GM19438 (cell line): Measurements from ENCODE around the gene RRBP1.

Experiments used
- ATAC-seq: cut with Tn5 transposase; IDR thresholded peaks from one replicate; pipeline ENCODE4 v1.9.1; 2021; ENCODE audit warnings: low read depth; ENCODE audit not compliant: unreplicated experiment

Gene RRBP1

DNA sequence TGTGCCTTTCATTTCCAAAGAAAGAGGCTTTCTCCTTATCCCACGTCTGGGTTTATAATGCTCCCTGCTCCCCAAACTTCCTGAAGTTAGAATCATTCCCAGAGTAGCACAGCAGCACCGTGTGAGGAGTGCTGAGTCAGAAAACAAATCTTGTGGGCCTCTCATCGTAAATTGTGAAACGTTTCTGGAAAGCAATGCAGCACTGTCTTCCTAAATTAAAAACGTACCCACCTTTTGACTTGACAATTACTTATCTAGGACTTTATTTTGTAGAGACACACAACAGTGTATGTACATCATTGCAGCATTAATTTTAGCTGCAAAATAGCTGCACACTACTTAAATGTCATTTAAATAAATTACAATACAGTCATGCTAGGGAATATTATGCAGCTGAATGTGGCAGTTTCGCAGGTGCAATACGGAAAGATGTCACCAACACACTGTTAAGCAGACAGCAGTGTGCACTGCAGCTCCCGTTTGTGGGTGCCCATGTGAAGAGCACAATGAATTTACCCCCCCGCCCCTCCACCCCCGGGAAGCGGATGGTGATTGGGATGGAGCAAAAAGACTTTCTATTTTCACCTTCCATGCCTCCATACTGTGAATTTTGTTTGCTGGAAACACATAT, 30.8 kb downstream of the RRBP1 start:
- no peak for ATAC-seq

DNA sequence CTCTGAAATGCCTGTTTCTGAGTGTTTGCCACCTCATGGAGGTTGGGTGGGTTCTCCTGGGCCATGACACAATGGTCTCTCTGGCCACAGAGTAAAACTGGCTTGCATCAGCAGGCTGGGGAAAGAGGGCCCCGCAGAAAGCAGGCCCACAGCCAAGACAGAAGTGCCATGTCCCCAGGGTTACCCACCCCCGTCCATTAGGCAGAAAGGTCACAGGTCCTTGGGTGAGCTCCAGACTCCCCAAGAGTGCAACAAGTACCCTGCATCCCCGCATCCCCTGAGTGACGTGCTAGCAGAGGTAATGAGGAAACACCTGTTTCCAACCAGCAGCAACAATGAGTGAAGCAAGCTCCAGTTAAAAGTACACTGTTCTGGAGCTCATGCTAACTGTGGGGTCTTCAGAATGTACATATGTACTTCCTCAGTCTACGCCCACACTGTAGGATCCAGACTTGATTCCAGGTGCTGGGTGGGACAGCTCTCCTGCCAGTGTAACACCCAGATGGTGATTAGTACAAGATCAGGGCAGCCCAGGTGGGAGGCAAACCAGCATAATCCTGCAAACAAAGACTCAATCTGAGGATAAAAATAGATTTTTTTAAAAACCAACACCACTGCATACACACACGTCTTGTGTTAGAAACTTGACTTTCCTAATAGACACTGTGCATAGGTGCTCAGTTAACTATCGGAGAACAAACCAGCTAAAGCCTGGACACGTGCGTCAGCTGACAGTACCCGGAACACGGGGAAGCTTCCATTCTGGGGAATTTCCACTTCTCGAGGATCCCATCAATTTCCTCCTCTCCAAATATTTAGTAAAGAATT, 31.5 kb downstream of the RRBP1 start:
- ATAC-seq, result no peak

DNA sequence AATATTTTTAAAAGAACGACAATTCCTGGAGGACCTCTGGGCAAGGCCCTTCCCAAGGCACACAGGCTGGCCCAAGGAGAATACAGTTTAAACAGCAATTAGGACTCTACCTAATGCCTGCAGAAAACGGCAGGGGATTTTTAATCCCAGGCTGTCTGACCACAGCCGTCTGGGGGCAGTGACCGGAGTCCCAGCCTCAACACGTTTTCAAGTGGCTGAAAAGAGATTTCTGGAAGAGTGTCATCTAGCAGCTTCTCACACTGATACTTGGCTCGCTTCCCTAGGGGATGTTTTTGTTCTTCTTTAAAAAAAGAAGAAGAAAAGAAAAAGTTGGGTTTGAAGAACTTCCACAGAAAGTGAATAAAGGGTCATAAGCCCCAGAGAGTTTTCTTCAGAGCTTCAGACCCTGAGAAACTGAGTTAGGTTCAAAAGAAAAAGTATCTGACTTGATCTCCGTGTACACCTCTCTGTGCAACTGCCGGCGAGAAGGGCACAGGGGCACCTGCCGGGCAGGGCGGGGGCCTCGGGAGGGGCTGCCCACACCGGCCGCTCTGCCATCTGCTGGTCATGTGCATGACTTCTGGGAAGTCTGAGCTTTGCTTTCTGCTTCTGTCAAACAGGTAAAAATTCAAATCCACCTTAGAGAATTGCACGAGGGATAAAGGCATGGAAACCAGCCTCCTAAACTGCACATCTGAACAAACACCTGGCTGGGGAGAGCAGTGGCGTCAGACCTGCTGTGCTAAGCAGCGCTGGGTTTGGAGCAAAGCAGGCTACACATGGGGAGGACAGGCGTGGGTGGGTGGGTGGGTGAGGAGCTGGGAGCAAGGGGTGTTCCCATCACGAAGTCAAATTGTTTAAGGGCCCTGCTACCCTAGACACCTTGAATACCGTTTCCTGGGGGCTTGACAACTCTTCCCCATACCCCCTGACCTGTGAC, 33.0 kb downstream of the RRBP1 start:
- ATAC-seq, result no peak

DNA sequence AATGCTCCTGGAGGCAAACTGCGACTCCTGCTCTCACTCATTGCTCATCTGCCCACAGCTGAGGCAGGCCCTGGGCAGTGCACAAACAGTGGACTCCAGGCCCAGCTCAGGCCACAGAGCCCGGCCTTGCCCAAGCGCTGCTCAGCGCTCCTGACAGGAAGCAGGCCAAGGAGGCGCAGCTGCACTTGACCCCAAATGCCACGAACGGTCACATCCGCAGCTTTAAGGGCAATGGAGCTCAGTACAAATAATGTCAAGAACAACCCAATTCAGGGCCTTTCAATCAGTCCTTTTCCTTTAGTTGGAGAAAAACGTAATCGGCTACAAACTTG, 33.8 kb downstream of the RRBP1 start:
- ATAC-seq, result no peak

DNA sequence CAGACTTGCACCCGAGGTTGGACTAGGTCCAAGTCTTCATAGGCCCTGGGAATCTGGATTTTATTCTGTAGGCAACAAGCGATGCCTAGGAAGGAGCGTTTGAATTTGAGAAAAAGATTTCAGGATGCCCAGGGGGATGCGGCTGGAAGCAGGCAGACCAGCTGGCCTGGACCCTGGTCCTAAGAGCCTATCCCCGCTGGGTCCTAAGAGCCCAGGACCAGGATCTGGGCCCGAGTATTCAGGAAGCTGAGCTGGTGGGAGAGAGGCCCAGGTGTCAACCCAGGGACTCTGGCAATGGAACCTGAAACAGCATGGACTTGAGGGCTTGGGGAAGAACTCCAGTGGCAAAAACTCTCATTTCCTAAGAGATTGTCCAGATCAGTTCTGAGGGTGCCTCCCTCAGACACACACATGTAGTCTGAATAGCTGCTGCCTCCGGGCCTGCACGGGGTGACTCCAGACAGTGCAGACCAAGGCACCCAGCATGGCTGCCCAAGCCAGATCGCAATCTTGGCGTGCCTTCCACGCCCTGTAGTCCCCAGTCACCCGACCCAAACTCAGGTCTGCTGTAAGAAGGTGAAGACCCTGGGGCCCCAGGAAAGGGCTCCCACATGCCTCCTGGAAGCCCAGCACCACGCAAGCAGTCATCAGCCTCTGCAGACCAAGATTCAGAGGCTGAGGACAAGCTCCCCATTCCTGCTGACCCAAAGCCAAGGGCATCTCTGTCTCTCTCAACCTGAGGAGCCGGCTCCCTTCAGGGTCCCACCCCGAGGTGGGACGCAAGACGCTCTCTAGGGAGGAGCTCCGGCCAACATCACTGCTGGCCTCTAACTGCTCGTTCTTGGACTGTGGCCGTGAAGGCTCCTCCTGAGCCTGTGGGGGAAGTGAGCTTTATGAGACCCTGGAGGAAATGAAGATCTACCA, 34.4 kb downstream of the RRBP1 start:
- no peak for ATAC-seq

DNA sequence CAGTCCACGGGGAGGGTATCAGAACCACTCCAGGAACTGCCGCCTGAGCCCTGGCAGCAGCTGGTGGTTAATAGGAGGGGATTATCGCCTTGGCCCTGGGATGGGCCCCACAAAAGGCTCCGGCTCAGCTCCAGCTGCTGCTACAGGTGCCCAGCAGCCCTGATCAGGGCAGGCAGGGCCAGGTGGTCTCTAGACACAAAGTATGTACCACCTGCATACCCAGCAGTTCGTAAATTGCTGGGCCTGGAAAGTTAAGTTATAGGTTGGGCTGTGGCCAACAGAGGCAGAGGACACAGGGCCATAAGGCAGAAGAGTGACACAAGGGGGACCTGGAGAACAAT, 35.1 kb downstream of the RRBP1 start:
- no peak for ATAC-seq

DNA sequence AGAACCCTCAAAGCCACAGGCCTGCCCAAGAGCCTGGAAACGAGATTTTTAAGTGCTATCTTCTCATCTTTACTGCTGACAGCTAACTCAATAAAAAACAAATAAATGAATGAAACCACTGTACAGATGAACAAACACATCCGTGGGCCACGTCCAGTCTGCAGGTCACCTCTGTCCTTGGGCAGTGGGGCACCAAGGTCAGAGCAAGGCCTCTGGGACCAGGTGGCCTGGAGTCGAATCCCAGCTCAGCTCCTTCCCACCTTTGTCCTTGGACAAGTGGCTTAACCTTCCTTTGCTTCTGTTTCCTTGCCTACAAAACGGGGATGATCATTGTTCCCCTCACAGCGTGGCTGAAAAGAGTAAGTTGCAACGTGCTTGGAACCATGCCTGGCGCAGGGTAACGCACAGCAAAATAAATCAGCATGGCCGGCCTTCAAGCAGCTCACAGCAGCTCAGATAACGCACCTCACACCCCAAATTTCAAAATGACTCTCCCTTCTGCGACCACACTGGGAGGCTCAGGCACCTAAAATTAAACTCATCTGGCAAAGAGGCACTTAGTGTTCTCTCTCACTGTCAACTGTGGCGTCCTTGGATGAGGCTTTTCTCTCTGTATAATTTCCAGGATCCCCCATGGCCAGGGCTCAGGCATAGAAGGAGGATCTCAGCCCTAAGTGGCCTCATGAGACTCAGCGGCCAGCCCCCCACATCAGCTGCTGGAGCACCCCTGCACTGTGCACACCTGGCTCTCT, 35.7 kb downstream of the RRBP1 start:
- no peak for ATAC-seq

DNA sequence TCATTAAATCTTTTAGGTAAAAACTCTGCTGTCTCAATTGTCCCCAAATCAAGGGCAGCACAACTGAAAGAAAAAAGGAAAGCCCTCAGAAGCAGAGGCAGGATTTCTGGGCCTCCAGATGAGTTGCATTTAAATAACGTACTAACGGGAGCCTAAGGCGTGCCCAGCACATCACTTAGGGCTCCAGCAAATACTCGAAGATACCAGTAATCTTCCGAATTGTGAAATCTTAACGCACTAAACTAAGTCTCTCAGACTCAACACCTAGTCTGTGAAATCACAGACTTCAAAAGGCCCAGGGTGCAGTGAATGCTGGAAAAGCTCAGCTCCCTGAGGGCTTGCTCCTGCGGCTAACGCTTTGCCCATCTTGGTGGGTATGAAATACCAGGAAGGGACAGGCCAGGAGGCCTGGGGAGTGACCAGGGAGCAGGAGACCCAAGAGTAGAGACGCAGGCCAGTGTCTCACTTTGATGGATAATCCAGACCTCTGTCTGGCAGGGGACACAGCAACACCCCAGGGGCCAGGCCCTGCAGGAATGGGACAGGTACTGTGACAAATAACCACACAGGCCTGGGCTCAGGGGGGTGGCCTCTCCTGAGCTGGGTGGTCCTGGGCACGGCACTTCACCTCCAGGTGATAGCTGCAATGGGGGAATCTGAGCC, 36.4 kb downstream of the RRBP1 start:
- ATAC-seq, result no peak

DNA sequence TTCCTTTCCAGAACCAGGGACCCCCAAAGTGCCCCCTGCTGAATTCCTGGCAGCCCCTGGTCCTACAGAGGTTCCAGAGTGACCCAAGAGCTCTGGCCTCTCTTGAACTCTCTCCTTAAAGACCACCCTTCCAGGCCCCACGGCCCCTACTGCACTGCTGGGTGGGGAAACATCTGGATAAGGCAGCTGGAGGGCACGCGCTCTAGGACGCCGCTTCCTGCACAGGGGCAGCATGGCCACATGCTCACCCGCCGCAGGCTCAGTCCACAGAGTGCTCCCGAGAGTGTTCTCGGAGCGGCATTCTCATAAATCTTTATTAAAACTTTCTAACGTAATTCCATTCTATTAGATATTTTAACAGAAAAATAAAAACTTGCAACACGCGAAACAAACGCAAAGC, 37.0 kb downstream of the RRBP1 start:
- ATAC-seq, result no peak

DNA sequence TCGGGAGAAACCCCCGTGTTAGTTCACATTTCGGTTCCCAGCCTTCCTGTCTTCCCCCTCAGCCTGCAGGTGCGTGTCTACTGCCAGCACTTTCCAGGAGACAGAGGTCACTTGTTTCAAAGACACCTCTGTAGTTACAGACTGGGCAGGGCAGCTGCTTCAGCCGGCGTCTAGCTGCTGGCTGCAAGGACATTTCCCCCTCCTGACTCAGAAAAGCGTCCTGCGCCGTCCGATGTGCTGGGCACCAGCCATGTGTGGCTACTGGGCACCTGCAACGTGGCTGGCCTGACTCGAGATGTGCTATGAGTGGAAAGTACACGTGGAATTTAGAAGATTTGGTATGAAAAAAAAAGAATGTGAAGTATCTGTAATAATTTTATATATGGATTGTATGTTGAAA, 37.6 kb downstream of the RRBP1 start:
- ATAC-seq, result no peak

DNA sequence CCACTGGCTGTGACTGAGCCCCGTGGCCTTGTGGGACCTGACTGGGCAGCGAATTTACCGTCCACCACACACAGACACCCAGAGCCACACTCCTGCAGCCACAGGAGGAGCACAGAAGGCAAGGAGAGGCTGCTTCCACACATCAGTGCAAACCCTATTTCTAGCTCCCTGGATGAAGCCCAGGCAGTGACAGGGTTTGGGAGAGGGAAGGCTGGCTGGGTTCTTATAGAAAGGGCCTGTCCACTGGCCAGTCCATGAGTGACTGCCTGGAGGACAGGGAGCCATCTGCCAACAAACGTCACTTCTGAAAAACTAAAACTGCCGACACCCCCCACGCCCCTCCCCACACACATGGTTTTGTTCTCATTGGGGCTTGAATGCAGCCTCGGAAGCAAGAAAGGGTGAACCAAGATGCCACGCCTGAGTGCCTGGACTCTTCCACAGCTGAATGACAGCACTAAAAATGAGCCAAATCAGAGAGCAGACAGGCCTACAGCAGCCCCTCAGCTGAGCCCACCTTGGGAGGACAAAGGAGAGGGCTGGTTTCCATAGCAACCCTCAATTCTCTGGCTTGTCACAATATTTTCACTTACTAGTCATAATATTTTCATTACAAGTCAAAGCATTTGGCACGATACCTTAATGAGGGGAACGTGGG, 38.4 kb downstream of the RRBP1 start:
- ATAC-seq, result no peak

DNA sequence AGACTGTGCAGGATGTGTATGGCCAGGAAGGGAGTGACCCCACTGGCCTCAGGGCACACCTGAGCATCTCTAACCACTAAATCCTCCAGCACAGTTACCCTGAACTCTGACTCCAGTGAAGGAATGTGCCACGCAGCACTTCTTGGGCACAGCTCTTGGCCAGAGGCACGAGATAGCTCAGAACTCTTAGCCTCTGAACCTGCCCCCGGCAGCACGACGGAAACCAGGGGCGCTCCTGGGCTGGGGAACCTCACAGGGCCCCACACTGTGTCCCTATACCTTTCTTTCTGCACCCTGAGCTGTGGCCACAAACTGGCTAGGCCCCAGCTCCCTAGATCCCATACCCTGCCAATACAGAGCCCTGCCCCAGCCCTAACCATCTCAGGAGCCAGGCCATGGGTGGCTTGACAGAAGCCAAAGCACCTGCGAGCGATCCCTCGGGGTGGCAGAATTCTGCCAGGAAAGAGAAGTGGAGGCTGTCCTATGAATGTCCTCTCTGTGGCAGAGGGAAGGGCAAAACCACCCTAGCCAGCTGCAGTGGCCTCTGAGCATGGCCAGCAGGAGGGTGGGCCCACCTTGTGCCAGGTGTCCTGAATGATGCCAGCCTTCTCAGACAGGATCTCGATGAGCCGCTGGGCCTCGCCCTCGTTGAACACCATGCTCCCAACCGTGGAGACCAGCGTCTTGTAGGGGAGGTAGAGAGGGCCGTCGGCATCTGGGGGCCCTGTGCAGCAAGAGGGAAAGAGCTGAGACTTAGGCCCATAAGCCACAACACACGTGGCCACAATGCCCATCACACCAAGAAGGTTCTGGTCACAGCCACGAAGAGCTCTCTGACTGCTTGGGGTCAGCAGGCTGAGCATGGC, 39.4 kb downstream of the RRBP1 start:
- no peak for ATAC-seq

DNA sequence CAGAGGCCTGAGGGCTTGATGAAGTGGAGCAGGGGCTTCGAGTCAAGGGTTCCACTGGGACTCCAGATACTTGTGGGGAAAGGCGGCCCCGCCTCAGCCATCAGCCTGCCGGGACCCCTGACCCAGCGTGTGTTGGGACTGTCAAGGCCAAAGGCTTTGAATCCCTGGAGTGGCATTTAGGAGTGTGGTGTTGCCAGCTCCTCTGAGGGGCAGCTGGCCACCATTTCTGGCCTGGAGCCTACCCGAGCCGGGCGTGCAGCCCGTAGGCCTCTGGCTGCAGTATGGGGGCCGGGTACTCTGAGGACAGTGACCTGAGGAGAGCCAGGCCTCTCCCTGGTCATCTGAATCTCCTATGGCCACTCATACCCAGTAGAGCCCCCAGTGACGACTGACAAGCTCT, 40.0 kb downstream of the RRBP1 start:
- no peak for ATAC-seq

DNA sequence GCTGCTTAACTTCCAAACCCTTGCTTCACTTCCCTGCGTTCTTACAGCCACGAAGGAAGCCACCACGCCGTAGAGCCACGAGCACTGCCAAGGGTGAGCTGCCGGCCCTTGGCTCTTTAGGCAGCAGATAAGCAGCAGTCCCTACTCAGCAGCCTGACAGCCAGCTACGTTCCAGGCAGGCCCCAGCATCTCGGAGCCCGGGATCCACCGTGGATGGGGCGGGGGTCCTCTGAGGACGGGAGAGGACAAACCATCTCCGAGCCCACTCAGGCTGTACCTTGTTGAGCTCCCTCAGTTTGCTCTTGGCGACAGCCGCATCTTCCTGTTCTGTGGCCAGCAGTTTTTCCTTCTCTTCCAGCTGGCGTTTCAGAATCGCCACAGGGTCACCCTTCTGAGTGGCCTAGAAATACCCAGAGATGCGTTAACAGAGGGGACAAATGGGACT, 40.5 kb downstream of the RRBP1 start:
- ATAC-seq, result no peak

DNA sequence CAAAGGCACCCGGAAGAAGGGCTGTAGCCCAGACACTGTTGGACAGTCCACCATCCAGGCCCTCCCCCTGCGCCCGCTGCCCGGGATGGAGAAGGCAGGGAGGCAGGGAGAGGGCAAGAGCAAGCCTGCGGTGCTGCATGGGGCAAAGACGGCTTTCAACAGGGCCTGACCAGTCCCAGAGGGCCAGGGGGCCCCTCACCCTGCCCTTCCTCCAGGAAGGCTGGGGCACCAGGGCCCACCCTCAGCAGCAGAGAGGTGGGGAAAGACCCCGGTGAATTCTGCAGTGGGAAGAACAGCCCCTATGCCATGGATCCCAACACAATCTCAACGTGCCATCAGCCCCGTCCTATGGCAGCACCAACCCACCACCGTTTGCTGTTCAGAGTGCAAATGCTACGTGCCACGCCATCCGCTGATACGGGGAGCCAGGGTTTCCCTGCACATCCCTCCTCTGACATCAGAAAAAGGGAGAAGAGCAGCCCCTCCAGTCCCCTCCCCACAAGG, 41.1 kb downstream of the RRBP1 start:
- ATAC-seq, result no peak

DNA sequence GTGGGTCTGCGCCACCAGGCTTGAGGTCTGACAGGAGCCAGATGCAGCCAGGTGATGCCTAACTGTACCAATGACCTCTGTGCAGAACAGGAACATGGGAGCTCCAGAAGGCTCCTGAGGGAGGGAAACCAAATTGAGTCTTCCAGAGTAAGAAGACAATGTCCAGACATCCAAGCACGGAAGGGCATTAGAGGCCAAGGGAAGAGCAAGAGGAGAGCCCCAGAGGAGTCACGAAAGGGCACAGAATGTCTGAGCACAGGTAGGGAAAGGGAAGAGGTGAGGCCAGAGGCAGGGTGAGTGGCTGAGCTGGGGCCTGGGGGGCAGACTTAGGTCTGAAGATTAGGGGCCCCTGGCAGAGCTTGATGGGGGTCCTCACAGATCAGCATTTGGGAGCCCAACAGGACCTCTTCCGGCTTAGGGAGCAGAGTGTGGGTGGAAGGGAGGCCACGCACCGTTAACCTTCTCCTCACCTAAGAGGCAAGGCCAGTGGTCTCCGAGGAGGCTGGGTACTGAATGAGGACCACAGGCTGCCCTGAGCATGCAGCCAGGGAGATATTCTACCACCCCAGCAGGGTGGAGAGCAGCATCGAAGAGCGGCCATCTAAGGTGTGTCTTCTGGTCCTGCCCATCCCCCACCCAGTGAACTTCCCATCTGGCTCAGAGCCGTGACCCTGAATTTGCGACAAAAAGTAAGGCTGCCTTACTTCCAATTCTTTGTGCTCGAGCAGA, 41.7 kb downstream of the RRBP1 start:
- no peak for ATAC-seq
